SJCRH30 (cell line): ENCODE data around the gene CIB1. TPM values are rescaled to one million over a fixed set of nuclear protein-coding genes. Genes with fewer than 3 reads are reported as not detected.

Source experiments
- DNase-seq, 2 experiments: peaks; one replicate each; pipeline ENCODE4 v3.0.0-alpha.2; 2015 to 2020
- H3K27ac ChIP-seq: fragments of 250-450 bp; sonication (Bioruptor Pico); 2 replicates; pipeline ENCODE4 v1.5.1; 2020; ENCODE audit warnings: mild to moderate bottlenecking, moderate library complexity
- H3K27me3 ChIP-seq: fragments of 250-450 bp; sonication (Bioruptor Pico); 2 replicates; pipeline ENCODE4 v1.5.1; 2020; ENCODE audit warnings: mild to moderate bottlenecking, moderate library complexity
- H3K36me3 ChIP-seq: fragments of 250-450 bp; sonication (Bioruptor Pico); 2 replicates; pipeline ENCODE4 v1.5.1; 2020; ENCODE audit warnings: mild to moderate bottlenecking, moderate library complexity
- H3K4me1 ChIP-seq: fragments of 250-450 bp; sonication (Bioruptor Pico); 2 replicates; pipeline ENCODE4 v1.5.1; 2020; ENCODE audit warnings: mild to moderate bottlenecking, moderate library complexity
- H3K4me3 ChIP-seq: fragments of 250-450 bp; sonication (Bioruptor Pico); 2 replicates; pipeline ENCODE4 v1.5.1; 2020; ENCODE audit warnings: mild to moderate bottlenecking, moderate library complexity
- H3K9me3 ChIP-seq: fragments of 250-450 bp; sonication (Bioruptor Pico); replicated peaks from 2 replicates; pipeline ENCODE4 v1.5.1; 2020; ENCODE audit warnings: mild to moderate bottlenecking, moderate library complexity
- total RNA-seq: library from RNA; depleted of rRNA; stranded (reverse); fragments of >200 nt; shearing (Covaris generic); gene quantifications from 2 replicates; pipeline ENCODE4 v1.2.3, GENCODE V29; 2014; rRNA removed

Gene CIB1
- total RNA-seq, 1 experiment from 2014 or later, result 12.7 TPM

GRCh38 chr15:90184786-90185704, 48.7 kb downstream of the CIB1 start:
- Histone ChIP-seq H3K4me3 (peak overlapping the region; percentile 57), H3K9me3 (no peaks in the 10 kb centered on the region), H3K27ac (no peak overlapping the region), H3K36me3 (no peaks in the 10 kb centered on the region), H3K27me3 (peaks cover 15% of the 10 kb centered on the region), H3K4me1 (no peaks in the 10 kb centered on the region)
- DNase-seq, result peak; percentile 31 to 51

GRCh38 chr15:90184119-90184785, 49.5 kb downstream of the CIB1 start:
- Histone ChIP-seq H3K36me3 (no peaks in the 10 kb centered on the region), H3K4me3 (peak overlapping the region; percentile 57), H3K27ac (no peak overlapping the region), H3K27me3 (peaks cover 15% of the 10 kb centered on the region), H3K4me1 (no peaks in the 10 kb centered on the region), H3K9me3 (no peaks in the 10 kb centered on the region)
- no peak for DNase-seq

GRCh38 chr15:90181776-90182175, 52.0 kb downstream of the CIB1 start:
- DNase-seq, result no peak
- Histone ChIP-seq H3K27ac (no peak overlapping the region), H3K36me3 (no peaks in the 10 kb centered on the region), H3K9me3 (no peaks in the 10 kb centered on the region), H3K4me1 (no peaks in the 10 kb centered on the region), H3K4me3 (no peak overlapping the region), H3K27me3 (peaks cover 15% of the 10 kb centered on the region)

Other genes starting within 250 kb of the CIB1 start
- 6.3 and 8.5 TPM in 2 replicates for gene ZNF710, start 232.6 kb downstream of the CIB1 start, total RNA-seq
- gene IDH2, start 131.5 kb downstream of the CIB1 start, total RNA-seq, result 96.9 and 102 TPM in 2 replicates
- 2.1 and 2.2 TPM in 2 replicates for gene SEMA4B, start 32.6 kb downstream of the CIB1 start, total RNA-seq
- gene GDPGP1, start 268 bp upstream of the CIB1 start, total RNA-seq, result 1.8 and 2.7 TPM in 2 replicates
- not detected in 2 replicates for gene TTLL13, start 15.6 kb upstream of the CIB1 start, total RNA-seq
- gene NGRN, start 31.7 kb upstream of the CIB1 start, total RNA-seq, result 88.9 and 93.4 TPM in 2 replicates
- gene ZNF774, start 118.3 kb upstream of the CIB1 start, total RNA-seq, result 1.1 and 1.8 TPM in 2 replicates
- gene IQGAP1, start 154.3 kb upstream of the CIB1 start, total RNA-seq, result 85.0 and 100 TPM in 2 replicates